HepG2 (cell line): Measurements from ENCODE around the gene DUS1L. TPM values are rescaled to one million over a fixed set of nuclear protein-coding genes. Genes with fewer than 3 reads are reported as not detected.

Experiments used
- ARID2 ChIP-seq: sonication (generic); formaldehyde crosslinking; IDR thresholded peaks from 2 replicates; pipeline ENCODE4 v1.8.1; 2022; ENCODE audit warnings: mild to moderate bottlenecking, missing genetic modification reagents, borderline replicate concordance
- CBX2 ChIP-seq, 2 experiments: fragments of 200-600 bp in 1 of 2; sonication (generic); formaldehyde crosslinking in 1 of 2; IDR thresholded peaks; 2 replicates each; pipeline versions ENCODE4 v1.7.0 to v1.8.1; 2018 to 2022; ENCODE audit warnings: low read depth in 2 of 2, low read length in 1 of 2, mild to moderate bottlenecking in 1 of 2, missing genetic modification reagents in 1 of 2
- FOXK1 ChIP-seq: sonication (generic); formaldehyde crosslinking; IDR thresholded peaks from 2 replicates; pipeline ENCODE4 v1.4.0; 2020; ENCODE audit warnings: low read depth, missing genetic modification reagents, borderline replicate concordance
- KLF16 ChIP-seq, 2 experiments: sonication (generic) in 1 of 2; formaldehyde crosslinking in 1 of 2; IDR thresholded peaks; 2 replicates each; pipeline versions ENCODE4 v1.6.1 to v1.8.0; 2016 to 2023; ENCODE audit warnings: missing genetic modification reagents in 2 of 2, missing compliant biosample characterization in 1 of 2
- NONO ChIP-seq, 2 experiments: fragments of 450-650 bp in 1 of 2; sonication (generic) in 1 of 2; formaldehyde crosslinking in 1 of 2; IDR thresholded peaks in 1 of 2; conservative IDR thresholded peaks in 1 of 2; 2 replicates each; pipeline versions ENCODE4 v1.6.1 to v1.8.0; 2017 to 2022; ENCODE audit warnings: mild to moderate bottlenecking in 1 of 2, missing genetic modification reagents in 1 of 2, moderate library complexity in 1 of 2
- NR1H2 ChIP-seq: sonication (generic); formaldehyde crosslinking; IDR thresholded peaks from 2 replicates; pipeline ENCODE4 v1.8.1; 2022; ENCODE audit warnings: low read depth, missing genetic modification reagents, borderline replicate concordance
- PLRG1 ChIP-seq: fragments of 450-650 bp; conservative IDR thresholded peaks from 2 replicates; pipeline ENCODE4 v1.6.1; 2016
- RXRA ChIP-seq: sonication (generic); formaldehyde crosslinking; IDR thresholded peaks from 2 replicates; pipeline ENCODE4 v1.5.1; 2020; ENCODE audit warnings: missing genetic modification reagents
- TSC22D2 ChIP-seq: sonication (generic); formaldehyde crosslinking; IDR thresholded peaks from 2 replicates; pipeline ENCODE4 v1.5.1; 2020; ENCODE audit warnings: missing genetic modification reagents, mild to moderate bottlenecking, borderline replicate concordance
- ZBTB21 ChIP-seq: sonication (generic); formaldehyde crosslinking; IDR thresholded peaks from 2 replicates; pipeline ENCODE4 v1.4.0; 2020; ENCODE audit warnings: missing genetic modification reagents
- ZNF235 ChIP-seq: sonication (generic); formaldehyde crosslinking; IDR thresholded peaks from 2 replicates; pipeline ENCODE4 v1.8.1; 2023; ENCODE audit warnings: mild to moderate bottlenecking, missing genetic modification reagents, borderline replicate concordance
- ZNF441 ChIP-seq: sonication (generic); formaldehyde crosslinking; IDR thresholded peaks from 2 replicates; pipeline ENCODE4 v1.7.0; 2021; ENCODE audit warnings: missing genetic modification reagents, borderline replicate concordance
- ZNF564 ChIP-seq: sonication (generic); formaldehyde crosslinking; IDR thresholded peaks from 2 replicates; pipeline ENCODE4 v1.8.1; 2023; ENCODE audit warnings: mild to moderate bottlenecking, missing genetic modification reagents
- ZNF781 ChIP-seq: sonication (generic); formaldehyde crosslinking; IDR thresholded peaks from 2 replicates; pipeline ENCODE4 v1.5.1; 2020; ENCODE audit warnings: borderline replicate concordance, mild to moderate bottlenecking, missing genetic modification reagents; ENCODE audit errors: not compliant biosample characterization
- ZSCAN20 ChIP-seq: sonication (generic); formaldehyde crosslinking; IDR thresholded peaks from 2 replicates; pipeline ENCODE4 v1.4.0; 2020; ENCODE audit warnings: missing genetic modification reagents, mild to moderate bottlenecking, borderline replicate concordance
- ZSCAN25 ChIP-seq: sonication (generic); formaldehyde crosslinking; IDR thresholded peaks from 2 replicates; pipeline ENCODE4 v1.8.0; 2022; ENCODE audit warnings: mild to moderate bottlenecking, missing genetic modification reagents
- polyA plus RNA-seq, 8 experiments: library from polyadenylated mRNA; depleted of rRNA in 3 of 8; stranded (reverse) in 7 of 8; unstranded in 1 of 8; fragments of >200 nt; fragmentation: Illumina TruSeq in 4 of 8; extraction: Trizol in 4 of 8; gene quantifications; 2 replicates each; pipeline versions ENCODE4 v1.2.1 to v1.2.3, GENCODE V29; 2011 to 2016; ENCODE audit warnings: low read depth in 4 of 8, missing spikeins in 1 of 8, mixed read lengths in 1 of 8; ENCODE audit not compliant: insufficient read depth in 1 of 8
- total RNA-seq, 5 experiments: library from RNA; depleted of rRNA; stranded (reverse); fragments of >200 nt; fragmentation: Illumina TruSeq; extraction: Trizol; gene quantifications; 2 replicates each; pipeline ENCODE4 v1.2.3, GENCODE V29; 2016; ENCODE audit warnings: low read depth in 1 of 5
- TF ChIP-seq, protein P1 (sequence below), 2 experiments: sonication (generic) in 1 of 2; formaldehyde crosslinking in 1 of 2; IDR thresholded peaks; 2 replicates each; pipeline versions ENCODE4 v1.4.0 to v1.6.1; 2016 to 2020; ENCODE audit warnings: borderline replicate concordance in 1 of 2, low read depth in 1 of 2, mild to moderate bottlenecking in 1 of 2, missing genetic modification reagents in 1 of 2
- TF ChIP-seq, protein P2 (sequence below): sonication (generic); formaldehyde crosslinking; IDR thresholded peaks from 2 replicates; pipeline ENCODE4 v1.4.0; 2020; ENCODE audit warnings: mild to moderate bottlenecking, missing genetic modification reagents
- TF ChIP-seq, protein P3 (sequence below): sonication (generic); formaldehyde crosslinking; IDR thresholded peaks from 2 replicates; pipeline ENCODE4 v1.8.1; 2023; ENCODE audit warnings: mild to moderate bottlenecking, moderate library complexity, missing genetic modification reagents

DUS1L gene
- total and polyA plus RNA-seq, 2 of the 13 experiments (the other 11 are each of a cell fraction or from before 2014, with no cell fraction given) = 81.0 to 109 TPM

DNA sequence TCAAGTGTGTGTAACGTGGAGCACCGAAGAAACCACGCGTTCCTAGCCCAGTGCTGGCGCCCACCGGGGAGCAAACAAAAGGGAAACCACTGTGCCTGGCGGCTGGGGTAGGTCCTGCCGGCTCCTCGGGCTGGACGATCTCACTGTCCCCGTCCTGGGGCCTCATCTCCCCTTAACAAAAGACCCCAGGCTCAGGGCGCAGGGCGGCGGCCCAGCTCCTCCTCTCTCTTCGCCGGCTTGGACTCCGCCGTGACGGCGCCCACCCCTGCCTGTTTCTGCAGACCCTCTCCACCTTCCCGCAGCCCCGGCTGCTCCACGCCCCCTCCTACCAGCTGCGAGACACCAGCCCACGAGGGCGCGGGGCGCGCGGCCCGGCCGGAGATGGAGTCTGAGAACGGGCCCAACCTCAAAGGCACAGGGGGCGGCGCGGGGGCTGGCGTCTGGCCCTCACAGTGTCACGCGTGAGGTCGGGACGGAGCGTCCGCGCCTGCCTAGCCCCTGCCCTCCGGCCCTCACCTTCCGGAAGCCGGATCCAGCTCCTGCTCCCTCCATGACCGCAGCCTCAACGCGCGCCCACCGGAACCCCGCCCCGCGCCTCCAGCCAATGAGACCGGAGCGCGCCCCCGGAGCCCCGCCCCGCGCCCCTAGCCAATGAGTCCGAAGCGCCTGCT, 43.2 kb downstream of the DUS1L start, which contains the start of gene CENPX (continued):
- TF ChIP-seq, protein P1, sequence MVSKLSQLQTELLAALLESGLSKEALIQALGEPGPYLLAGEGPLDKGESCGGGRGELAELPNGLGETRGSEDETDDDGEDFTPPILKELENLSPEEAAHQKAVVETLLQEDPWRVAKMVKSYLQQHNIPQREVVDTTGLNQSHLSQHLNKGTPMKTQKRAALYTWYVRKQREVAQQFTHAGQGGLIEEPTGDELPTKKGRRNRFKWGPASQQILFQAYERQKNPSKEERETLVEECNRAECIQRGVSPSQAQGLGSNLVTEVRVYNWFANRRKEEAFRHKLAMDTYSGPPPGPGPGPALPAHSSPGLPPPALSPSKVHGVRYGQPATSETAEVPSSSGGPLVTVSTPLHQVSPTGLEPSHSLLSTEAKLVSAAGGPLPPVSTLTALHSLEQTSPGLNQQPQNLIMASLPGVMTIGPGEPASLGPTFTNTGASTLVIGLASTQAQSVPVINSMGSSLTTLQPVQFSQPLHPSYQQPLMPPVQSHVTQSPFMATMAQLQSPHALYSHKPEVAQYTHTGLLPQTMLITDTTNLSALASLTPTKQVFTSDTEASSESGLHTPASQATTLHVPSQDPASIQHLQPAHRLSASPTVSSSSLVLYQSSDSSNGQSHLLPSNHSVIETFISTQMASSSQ (IDR thresholded peaks at IDR 0.05; ENCODE audit: low read depth) = no peak
- TF ChIP-seq, protein P1 (CRISPR knock-in tag; IDR thresholded peaks at IDR 0.05; ENCODE audit: borderline replicate concordance) = peak; percentile 51; the same call in 1 of the 2 replicates
- peak; percentile 64; the same call in 1 of the 2 replicates for TF ChIP-seq RXRA (CRISPR knock-in tag)
- no peak for TF ChIP-seq CBX2 (IDR thresholded peaks at IDR 0.05; ENCODE audit: low read depth, low read length)
- TF ChIP-seq CBX2 (CRISPR knock-in tag; IDR thresholded peaks at IDR 0.05; ENCODE audit: low read depth) = peak; percentile 44; the same call in 1 of the 2 replicates
- TF ChIP-seq ZSCAN20 = peak; percentile 45; the same call in 1 of the 2 replicates
- no peak for TF ChIP-seq FOXK1 (CRISPR knock-in tag)
- TF ChIP-seq NR1H2 (CRISPR knock-in tag) = peak; percentile 83; the same call in 1 of the 2 replicates
- no peak for TF ChIP-seq PLRG1
- TF ChIP-seq ZNF441 = peak; percentile 30; the same call in 1 of the 2 replicates
- TF ChIP-seq ZNF781 = peak; percentile 66
- no peak for TF ChIP-seq TSC22D2 (CRISPR knock-in tag)
- TF ChIP-seq NONO (IDR thresholded peaks at IDR 0.05) = no peak
- 0 out of 2 replicates have a peak, but pooled peaks have one; percentile 1 for TF ChIP-seq NONO (CRISPR knock-in tag; conservative IDR thresholded peaks at IDR 0.05)
- TF ChIP-seq ARID2 = 0 out of 2 replicates have a peak, but pooled peaks have one; percentile 72
- TF ChIP-seq ZNF235 (CRISPR knock-in tag) = peak; percentile 69; the same call in 1 of the 2 replicates
- peak; percentile 15; the same call in 1 of the 2 replicates for TF ChIP-seq ZSCAN25 (CRISPR knock-in tag)
- TF ChIP-seq, protein P2, sequence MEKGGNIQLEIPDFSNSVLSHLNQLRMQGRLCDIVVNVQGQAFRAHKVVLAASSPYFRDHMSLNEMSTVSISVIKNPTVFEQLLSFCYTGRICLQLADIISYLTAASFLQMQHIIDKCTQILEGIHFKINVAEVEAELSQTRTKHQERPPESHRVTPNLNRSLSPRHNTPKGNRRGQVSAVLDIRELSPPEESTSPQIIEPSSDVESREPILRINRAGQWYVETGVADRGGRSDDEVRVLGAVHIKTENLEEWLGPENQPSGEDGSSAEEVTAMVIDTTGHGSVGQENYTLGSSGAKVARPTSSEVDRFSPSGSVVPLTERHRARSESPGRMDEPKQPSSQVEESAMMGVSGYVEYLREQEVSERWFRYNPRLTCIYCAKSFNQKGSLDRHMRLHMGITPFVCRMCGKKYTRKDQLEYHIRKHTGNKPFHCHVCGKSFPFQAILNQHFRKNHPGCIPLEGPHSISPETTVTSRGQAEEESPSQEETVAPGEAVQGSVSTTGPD = no peak
- TF ChIP-seq, protein P3, sequence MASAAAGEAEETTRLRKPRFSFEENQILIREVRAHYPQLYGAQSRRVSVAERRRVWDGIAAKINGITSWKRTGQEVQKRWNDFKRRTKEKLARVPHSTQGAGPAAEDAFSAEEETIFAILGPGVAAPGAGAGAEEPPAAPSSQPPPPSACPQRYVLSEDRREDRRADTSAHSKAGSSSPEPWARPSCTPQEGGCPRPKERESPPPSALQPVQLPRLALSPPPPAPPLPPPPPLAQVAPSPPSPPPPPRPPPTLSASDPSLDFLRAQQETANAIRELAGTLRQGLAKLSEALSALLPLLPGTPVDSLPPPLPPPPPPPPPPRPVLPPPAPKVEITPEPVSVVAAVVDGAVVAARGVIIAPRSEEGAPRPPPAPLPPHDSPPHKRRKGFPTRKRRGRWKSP (CRISPR knock-in tag) = no peak
- peak; percentile 15; the same call in 1 of the 2 replicates for TF ChIP-seq ZBTB21 (CRISPR knock-in tag)
- no peak for TF ChIP-seq ZNF564 (CRISPR knock-in tag)
- TF ChIP-seq KLF16 (CRISPR knock-in tag; IDR thresholded peaks at IDR 0.05) = peak in 1 of 2 experiments; percentile 81; a peak in 1 of 4 replicates
